ENCODE measurements around the gene ELP4. TPM values are rescaled to one million over a fixed set of nuclear protein-coding genes. Genes with fewer than 3 reads are reported as not detected.

ELP4 gene
- total and polyA plus RNA-seq, 2 experiments from 2014 or later, result 12.3 to 25.1 TPM

- Histone ChIP-seq H3K36me3 (replicated peaks; ENCODE audit: insufficient read depth, low read depth) (no peaks in the 10 kb centered on the region), H3K27me3 (peaks cover 93% of the 10 kb centered on the region), H3K4me1 (ENCODE audit: insufficient read depth) (peaks cover 12% of the 10 kb centered on the region), H3K79me2 (no peaks in the 10 kb centered on the region), H3K9me3 (ENCODE audit: low read depth) (no peaks in the 10 kb centered on the region), H2AFZ (no peak overlapping the region), H4K20me1 (ENCODE audit: insufficient read depth, poor library complexity, severe bottlenecking) (no peaks in the 10 kb centered on the region), H3K4me2 (peak overlapping the region; percentile 68), H3K27ac (no peak overlapping the region), H3K4me3 (no peak overlapping the region), H3K9me2 (replicated peaks; ENCODE audit: insufficient read depth) (no peaks in the 10 kb centered on the region)
- TF ChIP-seq, protein P1, sequence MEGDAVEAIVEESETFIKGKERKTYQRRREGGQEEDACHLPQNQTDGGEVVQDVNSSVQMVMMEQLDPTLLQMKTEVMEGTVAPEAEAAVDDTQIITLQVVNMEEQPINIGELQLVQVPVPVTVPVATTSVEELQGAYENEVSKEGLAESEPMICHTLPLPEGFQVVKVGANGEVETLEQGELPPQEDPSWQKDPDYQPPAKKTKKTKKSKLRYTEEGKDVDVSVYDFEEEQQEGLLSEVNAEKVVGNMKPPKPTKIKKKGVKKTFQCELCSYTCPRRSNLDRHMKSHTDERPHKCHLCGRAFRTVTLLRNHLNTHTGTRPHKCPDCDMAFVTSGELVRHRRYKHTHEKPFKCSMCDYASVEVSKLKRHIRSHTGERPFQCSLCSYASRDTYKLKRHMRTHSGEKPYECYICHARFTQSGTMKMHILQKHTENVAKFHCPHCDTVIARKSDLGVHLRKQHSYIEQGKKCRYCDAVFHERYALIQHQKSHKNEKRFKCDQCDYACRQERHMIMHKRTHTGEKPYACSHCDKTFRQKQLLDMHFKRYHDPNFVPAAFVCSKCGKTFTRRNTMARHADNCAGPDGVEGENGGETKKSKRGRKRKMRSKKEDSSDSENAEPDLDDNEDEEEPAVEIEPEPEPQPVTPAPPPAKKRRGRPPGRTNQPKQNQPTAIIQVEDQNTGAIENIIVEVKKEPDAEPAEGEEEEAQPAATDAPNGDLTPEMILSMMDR (IDR thresholded peaks at IDR 0.05; ENCODE audit: poor library complexity), result no peak
- TF ChIP-seq EZH2 (IDR thresholded peaks at IDR 0.05; ENCODE audit: borderline replicate concordance) (peak; percentile 97), EZH2phosphoT487 (IDR thresholded peaks at IDR 0.05; ENCODE audit: low read depth, severe bottlenecking, unreplicated experiment) (peak; percentile 82)
- WGBS (ENCODE audit: low lambda C conversion rate, missing lambda C conversion rate), result 8% methylated on average over 30 of the region's 31 CpGs
- no peak for DNase-seq (ENCODE audit: low spot score)
These were observed 287.9 kb downstream of the ELP4 start for GRCh38 chr11:31797190-31798056.

DNA sequence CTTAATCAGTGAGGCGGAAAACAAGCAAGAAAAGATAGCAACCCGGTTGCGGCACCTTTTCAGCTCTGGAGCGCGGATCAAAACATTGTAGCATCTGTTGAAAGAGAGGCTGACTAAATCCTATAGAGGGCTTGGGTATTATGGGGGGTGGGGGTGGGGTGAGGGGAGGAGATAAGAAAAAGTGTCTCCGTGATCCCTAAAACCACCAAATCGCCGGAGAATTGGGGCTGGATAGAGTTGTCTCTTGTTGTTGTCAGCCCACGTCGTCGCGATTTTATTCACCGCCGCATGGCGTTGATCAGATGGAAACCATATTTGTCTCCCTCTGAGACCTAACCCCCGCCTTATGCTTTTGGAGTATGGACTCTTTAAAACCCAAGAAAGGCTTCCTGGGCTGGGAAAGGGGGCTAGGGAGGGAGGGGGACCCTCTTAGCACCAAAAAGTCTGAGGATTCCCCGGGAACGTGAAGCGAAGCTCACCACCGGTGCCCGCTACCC is 288.5 kb downstream of the ELP4 start:
- peaks cover 98% of the 10 kb centered on the region for H3K27me3 ChIP-seq
- peaks cover 12% of the 10 kb centered on the region for H3K4me1 ChIP-seq (ENCODE audit: insufficient read depth)
- H3K9me2 ChIP-seq (replicated peaks; ENCODE audit: insufficient read depth), result no peaks in the 10 kb centered on the region
- H3K4me3 ChIP-seq, result no peak overlapping the region
- peak overlapping the region; percentile 52 for H2AFZ ChIP-seq
- no peak for DNase-seq (ENCODE audit: low spot score)
- H3K9me3 ChIP-seq (ENCODE audit: low read depth), result no peaks in the 10 kb centered on the region
- H4K20me1 ChIP-seq (ENCODE audit: insufficient read depth, poor library complexity, severe bottlenecking), result no peaks in the 10 kb centered on the region
- peak overlapping the region; percentile 68 for H3K4me2 ChIP-seq
- H3K79me2 ChIP-seq, result no peaks in the 10 kb centered on the region
- no peak overlapping the region for H3K27ac ChIP-seq
- TF ChIP-seq EZH2phosphoT487 (IDR thresholded peaks at IDR 0.05; ENCODE audit: low read depth, severe bottlenecking, unreplicated experiment), result no peak
- no peaks in the 10 kb centered on the region for H3K36me3 ChIP-seq (replicated peaks; ENCODE audit: insufficient read depth, low read depth)
- 3% methylated on average over 21 of the region's 21 CpGs for WGBS (ENCODE audit: low lambda C conversion rate, missing lambda C conversion rate)

GRCh38 chr11:31798554-31799434 is 289.2 kb downstream of the ELP4 start:
- H3K27ac ChIP-seq, result no peak overlapping the region
- no peaks in the 10 kb centered on the region for H3K79me2 ChIP-seq
- no peak for TF ChIP-seq EZH2phosphoT487 (IDR thresholded peaks at IDR 0.05; ENCODE audit: low read depth, severe bottlenecking, unreplicated experiment)
- TF ChIP-seq, protein P1 (IDR thresholded peaks at IDR 0.05; ENCODE audit: poor library complexity), result peak; percentile 37
- TF ChIP-seq EZH2 (IDR thresholded peaks at IDR 0.05; ENCODE audit: borderline replicate concordance), result peak; percentile 98
- no peaks in the 10 kb centered on the region for H3K36me3 ChIP-seq (replicated peaks; ENCODE audit: insufficient read depth, low read depth)
- peaks cover 12% of the 10 kb centered on the region for H3K4me1 ChIP-seq (ENCODE audit: insufficient read depth)
- peak overlapping the region; percentile 68 for H3K4me2 ChIP-seq
- 3% methylated on average over 52 of the region's 60 CpGs for WGBS (ENCODE audit: low lambda C conversion rate, missing lambda C conversion rate)
- H3K27me3 ChIP-seq, result peaks cover 98% of the 10 kb centered on the region
- no peaks in the 10 kb centered on the region for H3K9me3 ChIP-seq (ENCODE audit: low read depth)
- H4K20me1 ChIP-seq (ENCODE audit: insufficient read depth, poor library complexity, severe bottlenecking), result no peaks in the 10 kb centered on the region
- DNase-seq (ENCODE audit: low spot score), result no peak
- H2AFZ ChIP-seq, result peak overlapping the region; percentile 52
- H3K4me3 ChIP-seq, result no peak overlapping the region
- H3K9me2 ChIP-seq (replicated peaks; ENCODE audit: insufficient read depth), result no peaks in the 10 kb centered on the region
